WERI-Rb-1 (cell line): ENCODE data around the gene POLR3F.
"Not testable (repeated sequence)": the region's sequence is repeated elsewhere in the genome, so short reads cannot be mapped to it uniquely, and the experiment has no call there.

Source experiments
- DNase-seq: peaks from one replicate; pipeline ENCODE4 v3.0.0-alpha.2; 2020
- H3K27ac ChIP-seq: fragments of 250-450 bp; sonication (Bioruptor Pico); 2 replicates; pipeline ENCODE4 v1.5.1; 2020; ENCODE audit warnings: mild to moderate bottlenecking, moderate library complexity
- H3K27me3 ChIP-seq: fragments of 250-450 bp; sonication (Bioruptor Pico); 2 replicates; pipeline ENCODE4 v1.5.1; 2021; ENCODE audit warnings: mild to moderate bottlenecking, low read depth, moderate library complexity; ENCODE audit not compliant: insufficient read depth, severe bottlenecking
- H3K36me3 ChIP-seq: fragments of 250-450 bp; sonication (Bioruptor Pico); 2 replicates; pipeline ENCODE4 v1.5.1; 2020; ENCODE audit warnings: mild to moderate bottlenecking, moderate library complexity
- H3K4me3 ChIP-seq: 2 replicates; pipeline ENCODE4 v1.5.1; 2011; ENCODE audit warnings: low read depth, mild to moderate bottlenecking, control low read depth, low read length
- H3K9me3 ChIP-seq: fragments of 250-450 bp; sonication (Bioruptor Pico); 2 replicates; pipeline ENCODE4 v1.5.1; 2021; ENCODE audit warnings: mild to moderate bottlenecking, moderate library complexity; ENCODE audit not compliant: severe bottlenecking
- TF ChIP-seq, protein P1 (sequence below): IDR thresholded peaks from 2 replicates; pipeline ENCODE4 v1.5.1; 2011; ENCODE audit warnings: low read depth, mild to moderate bottlenecking, control low read depth, inconsistent platforms, low read length

The POLR3F gene

DNA sequence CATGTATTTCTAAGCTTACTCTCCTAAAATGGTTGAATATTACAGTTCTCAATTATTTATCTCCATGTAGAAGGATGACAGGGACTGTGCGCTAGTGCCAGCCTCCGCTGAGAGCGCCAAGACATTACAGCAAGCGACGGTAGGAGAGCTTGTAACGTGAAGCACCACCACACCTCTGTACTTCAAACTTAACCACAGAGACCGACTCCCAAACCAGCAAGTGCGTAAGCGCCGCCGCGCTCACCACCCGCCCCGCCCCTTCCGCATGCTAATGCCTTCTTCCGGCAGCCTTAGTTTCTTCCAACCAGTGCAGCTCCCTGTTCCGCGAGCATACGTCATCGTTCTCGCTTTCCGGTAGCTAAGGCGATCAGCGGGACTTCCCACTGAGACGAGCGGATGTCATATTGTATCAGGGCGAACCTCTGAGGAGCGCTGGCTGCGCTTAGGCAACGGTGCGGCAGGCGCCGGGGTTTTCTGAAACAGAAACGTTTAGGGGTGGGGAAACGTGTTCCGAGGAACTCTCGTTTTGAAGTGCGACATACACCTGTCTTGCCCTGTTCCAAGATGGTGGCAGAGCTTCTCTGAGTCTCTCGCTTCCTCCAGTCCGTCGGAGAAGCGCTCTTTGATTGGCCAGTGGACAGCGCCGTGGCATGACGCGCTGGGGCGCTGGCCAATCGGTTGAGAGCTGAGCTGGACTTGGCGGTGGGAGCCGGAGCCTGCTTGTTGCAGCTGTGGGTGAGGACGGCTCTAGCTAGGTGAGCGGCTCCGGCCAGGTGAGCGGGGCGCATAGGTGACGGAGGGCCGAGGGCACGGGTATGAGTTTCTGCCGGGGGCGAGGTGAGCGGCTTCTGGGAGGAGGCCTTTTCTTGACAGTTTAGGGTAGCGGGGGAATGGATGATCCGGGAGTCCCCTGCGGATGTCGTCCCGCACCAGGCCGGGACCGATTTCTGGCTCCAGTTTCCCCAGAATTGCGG lies 40.3 kb downstream of the POLR3F start, which contains the start of gene SEC23B:
Gene SEC23B, plus strand, starts transcription at position 723 of the 974 bp plus-strand sequence. CDS start 2,896 bp downstream, outside the sequence.
- DNase-seq: peak; percentile 97
- no peaks in the 10 kb centered on the region for H3K27me3 ChIP-seq
- H3K4me3 ChIP-seq: peak within 1 kb of the TSS; percentile 99
- peak within 1 kb of the TSS; percentile 96 for H3K27ac ChIP-seq
- peaks cover 29% of the 10 kb centered on the region for H3K36me3 ChIP-seq
- H3K9me3 ChIP-seq: no peaks in the 10 kb centered on the region
- TF ChIP-seq, protein P1, sequence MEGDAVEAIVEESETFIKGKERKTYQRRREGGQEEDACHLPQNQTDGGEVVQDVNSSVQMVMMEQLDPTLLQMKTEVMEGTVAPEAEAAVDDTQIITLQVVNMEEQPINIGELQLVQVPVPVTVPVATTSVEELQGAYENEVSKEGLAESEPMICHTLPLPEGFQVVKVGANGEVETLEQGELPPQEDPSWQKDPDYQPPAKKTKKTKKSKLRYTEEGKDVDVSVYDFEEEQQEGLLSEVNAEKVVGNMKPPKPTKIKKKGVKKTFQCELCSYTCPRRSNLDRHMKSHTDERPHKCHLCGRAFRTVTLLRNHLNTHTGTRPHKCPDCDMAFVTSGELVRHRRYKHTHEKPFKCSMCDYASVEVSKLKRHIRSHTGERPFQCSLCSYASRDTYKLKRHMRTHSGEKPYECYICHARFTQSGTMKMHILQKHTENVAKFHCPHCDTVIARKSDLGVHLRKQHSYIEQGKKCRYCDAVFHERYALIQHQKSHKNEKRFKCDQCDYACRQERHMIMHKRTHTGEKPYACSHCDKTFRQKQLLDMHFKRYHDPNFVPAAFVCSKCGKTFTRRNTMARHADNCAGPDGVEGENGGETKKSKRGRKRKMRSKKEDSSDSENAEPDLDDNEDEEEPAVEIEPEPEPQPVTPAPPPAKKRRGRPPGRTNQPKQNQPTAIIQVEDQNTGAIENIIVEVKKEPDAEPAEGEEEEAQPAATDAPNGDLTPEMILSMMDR: no peak

DNA sequence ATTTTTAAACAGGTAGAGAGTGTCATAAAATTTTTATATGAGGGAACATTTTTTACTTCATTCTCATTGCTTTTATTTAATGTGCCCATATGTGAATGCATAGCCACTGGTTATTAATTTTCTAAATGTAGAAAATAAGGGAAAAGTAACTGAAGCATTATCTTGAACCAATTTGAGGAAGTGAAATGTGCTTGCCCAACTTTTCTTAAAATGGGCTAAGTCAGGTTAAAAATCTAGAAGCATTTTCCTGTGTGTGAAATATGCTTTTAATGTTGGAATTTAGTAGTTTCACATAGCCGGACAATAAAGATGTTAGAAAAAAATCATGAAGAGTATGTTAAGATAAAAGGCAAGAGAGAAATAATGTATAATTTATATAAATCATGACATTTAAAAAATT lies 44.4 kb downstream of the POLR3F start:
- no peaks in the 10 kb centered on the region for H3K9me3 ChIP-seq
- H3K36me3 ChIP-seq: peaks cover 61% of the 10 kb centered on the region
- H3K27ac ChIP-seq: no peak overlapping the region
- H3K27me3 ChIP-seq: no peaks in the 10 kb centered on the region
- TF ChIP-seq, protein P1: no peak
- DNase-seq: no peak
- H3K4me3 ChIP-seq: no peak overlapping the region

DNA sequence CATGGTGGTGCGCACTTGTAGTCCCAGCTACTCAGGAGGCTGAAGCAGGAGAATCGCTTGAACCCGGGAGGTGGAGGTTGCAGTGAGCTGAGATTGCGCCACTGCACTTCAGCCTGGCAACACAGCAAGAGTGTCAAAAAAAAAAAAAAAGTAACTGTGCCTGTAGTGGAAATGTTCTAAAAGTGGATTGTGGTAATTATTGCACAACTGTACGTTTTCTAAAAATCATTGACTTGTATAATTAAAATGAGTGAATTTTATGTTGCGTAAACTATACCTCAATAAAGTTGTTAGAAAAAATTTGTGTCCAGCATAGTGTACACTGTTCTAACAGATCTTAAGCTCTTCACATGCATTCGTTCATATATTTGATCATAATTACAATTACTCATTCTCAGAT lies 46.0 kb downstream of the POLR3F start:
- TF ChIP-seq, protein P1: no peak
- Histone ChIP-seq H3K9me3 (no peaks in the 10 kb centered on the region), H3K27me3 (no peaks in the 10 kb centered on the region), H3K4me3 (no peak overlapping the region), H3K36me3 (peaks cover 61% of the 10 kb centered on the region), H3K27ac (no peak overlapping the region)
- DNase-seq: no peak

DNA sequence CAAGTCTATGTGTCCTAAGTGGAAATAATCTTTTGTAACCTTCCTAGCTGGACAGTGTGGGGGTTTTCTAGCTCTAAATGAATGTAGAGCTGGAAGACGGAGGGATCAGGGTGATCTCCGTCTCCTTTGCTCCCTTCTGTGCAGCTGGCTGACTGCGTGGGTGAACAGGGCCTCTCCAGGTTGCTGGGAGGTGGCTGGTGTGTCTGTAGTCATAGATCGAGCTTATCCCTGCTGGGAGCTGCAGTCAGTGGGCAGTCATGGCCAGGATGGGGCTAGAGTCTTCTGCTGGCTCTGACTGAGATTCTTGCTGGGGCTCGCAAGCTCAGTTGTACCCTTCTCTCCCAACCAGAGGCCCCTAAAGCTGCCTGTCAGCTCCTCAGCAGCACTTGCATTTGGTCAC lies 46.9 kb downstream of the POLR3F start:
- Histone ChIP-seq H3K9me3 (no peaks in the 10 kb centered on the region), H3K36me3 (peaks cover 61% of the 10 kb centered on the region)

DNA sequence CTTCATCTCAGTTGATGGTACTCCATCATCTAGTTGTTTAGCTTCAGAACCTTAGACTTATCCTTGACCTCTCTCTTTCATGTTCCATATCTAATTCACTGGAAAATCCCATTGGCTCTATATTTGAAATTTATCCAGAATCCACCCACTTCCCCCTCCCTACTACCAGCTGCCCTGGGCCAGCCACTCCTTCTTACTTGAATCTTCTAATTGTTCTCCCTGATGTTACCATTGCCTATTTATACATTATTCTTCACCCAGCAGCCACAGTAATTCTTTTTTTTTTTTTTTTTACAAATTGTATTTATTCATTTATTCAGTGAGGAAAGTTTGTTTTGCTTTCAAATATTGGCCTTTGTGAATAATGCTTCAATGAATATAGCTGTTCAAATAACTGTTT lies 48.8 kb downstream of the POLR3F start:
- no peaks in the 10 kb centered on the region for H3K27me3 ChIP-seq
- H3K27ac ChIP-seq: no peak overlapping the region
- TF ChIP-seq, protein P1: no peak

More for the DNA sequence above, 46.9 kb downstream of the POLR3F start:
- DNase-seq: no peak
- Histone ChIP-seq H3K4me3 (no peak overlapping the region), H3K27ac (no peak overlapping the region), H3K27me3 (no peaks in the 10 kb centered on the region)
- TF ChIP-seq, protein P1: no peak

DNA sequence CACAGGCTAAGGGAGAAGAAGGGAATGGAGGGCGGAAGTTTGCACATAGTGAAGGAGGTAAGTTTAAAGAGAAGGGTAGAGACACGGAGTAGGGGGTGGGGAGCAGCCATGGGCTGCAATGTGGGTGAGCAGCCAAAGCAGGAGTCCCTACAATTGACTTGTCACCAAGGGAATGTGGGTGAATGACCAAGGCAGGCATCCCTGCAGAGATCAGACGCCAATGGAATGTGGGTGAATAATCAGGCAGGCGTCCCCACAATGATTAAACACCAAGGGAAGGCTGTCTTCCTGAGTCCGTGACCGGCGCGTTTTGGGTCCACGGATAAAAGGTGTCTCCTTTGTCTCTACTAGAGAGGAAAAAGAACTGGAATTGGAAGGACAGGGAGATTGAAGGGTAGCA lies 54.9 kb downstream of the POLR3F start:
- H3K36me3 ChIP-seq: peaks cover 32% of the 10 kb centered on the region
- not testable (repeated sequence) for DNase-seq, H3K27me3 ChIP-seq, H3K9me3 ChIP-seq, H3K4me3 ChIP-seq, H3K27ac ChIP-seq

More for the DNA sequence above, 48.8 kb downstream of the POLR3F start:
- no peak for DNase-seq
- H3K4me3 ChIP-seq: no peak overlapping the region
- H3K36me3 ChIP-seq: peaks cover 46% of the 10 kb centered on the region
- H3K9me3 ChIP-seq: no peaks in the 10 kb centered on the region
